ENCODE data around the gene RAI1. TPM values are rescaled to one million over a fixed set of nuclear protein-coding genes. Genes with fewer than 3 reads are reported as not detected.
"Not testable (repeated sequence)": the region's sequence is repeated elsewhere in the genome, so short reads cannot be mapped to it uniquely, and the experiment has no call there.

RAI1 gene
- total and polyA plus RNA-seq, 2 donors: 4.3 to 10.9 TPM

GRCh38 chr17:17683710-17684365 lies 2.6 kb downstream of the RAI1 start:
- peaks cover 8 to 39% of the 10 kb centered on the region in 2 donors for H3K4me1 ChIP-seq (ENCODE audit: control insufficient read depth in 2 of 2, insufficient read depth in 2 of 2, low read length in 2 of 2)
- no peak overlapping the region for H3K27ac ChIP-seq (ENCODE audit: low read depth in 1 of 2, low read length in 1 of 2)
- H3K27me3 ChIP-seq (ENCODE audit: control insufficient read depth in 2 of 2, insufficient read depth in 1 of 2, low read length in 1 of 2): no peaks in the 10 kb centered on the region
- H3K4me3 ChIP-seq (ENCODE audit: low read length in 2 of 2): no peak overlapping the region
- DNase-seq (ENCODE audit: low read depth in 6 of 9, low spot score in 9 of 9): no peak
- 98% methylated on average over 7 of the region's 7 CpGs for WGBS
- no peaks in the 10 kb centered on the region for H3K36me3 ChIP-seq (ENCODE audit: control insufficient read depth in 2 of 2, insufficient read depth in 2 of 2, low read length in 1 of 2)
- H3K9me3 ChIP-seq (ENCODE audit: control insufficient read depth in 2 of 2, insufficient read depth in 1 of 2, low read length in 1 of 2): no peaks in the 10 kb centered on the region

GRCh38 chr17:17684906-17685774 lies 3.9 kb downstream of the RAI1 start:
- WGBS: 92% methylated on average over 15 of the region's 15 CpGs
- no peak for DNase-seq (ENCODE audit: low read depth in 6 of 9, low spot score in 9 of 9)
- H3K4me3 ChIP-seq (ENCODE audit: low read length in 2 of 2): no peak overlapping the region

GRCh38 chr17:17685775-17686291 lies 4.6 kb downstream of the RAI1 start:
- H3K4me3 ChIP-seq (ENCODE audit: low read length in 2 of 2): no peak overlapping the region
- WGBS: 61% methylated on average over 14 of the region's 14 CpGs
- H3K27me3 ChIP-seq (ENCODE audit: control insufficient read depth in 2 of 2, insufficient read depth in 1 of 2, low read length in 1 of 2): no peaks in the 10 kb centered on the region
- no peak for DNase-seq (ENCODE audit: low read depth in 6 of 9, low spot score in 9 of 9)
- H3K36me3 ChIP-seq (ENCODE audit: control insufficient read depth in 2 of 2, insufficient read depth in 2 of 2, low read length in 1 of 2): no peaks in the 10 kb centered on the region
- no peaks in the 10 kb centered on the region for H3K9me3 ChIP-seq (ENCODE audit: control insufficient read depth in 2 of 2, insufficient read depth in 1 of 2, low read length in 1 of 2)
- peaks cover 15 to 51% of the 10 kb centered on the region in 2 donors for H3K4me1 ChIP-seq (ENCODE audit: control insufficient read depth in 2 of 2, insufficient read depth in 2 of 2, low read length in 2 of 2)
- peak overlapping the region; percentile 1 to 53 for H3K27ac ChIP-seq (ENCODE audit: low read depth in 1 of 2, low read length in 1 of 2)

More at GRCh38 chr17:17684906-17685774, 3.9 kb downstream of the RAI1 start:
- no peaks in the 10 kb centered on the region for H3K9me3 ChIP-seq (ENCODE audit: control insufficient read depth in 2 of 2, insufficient read depth in 1 of 2, low read length in 1 of 2)
- H3K27ac ChIP-seq (ENCODE audit: low read depth in 1 of 2, low read length in 1 of 2): peak overlapping the region; percentile 20 to 53
- no peaks in the 10 kb centered on the region for H3K36me3 ChIP-seq (ENCODE audit: control insufficient read depth in 2 of 2, insufficient read depth in 2 of 2, low read length in 1 of 2)
- H3K4me1 ChIP-seq (ENCODE audit: control insufficient read depth in 2 of 2, insufficient read depth in 2 of 2, low read length in 2 of 2): peaks cover 8 to 48% of the 10 kb centered on the region in 2 donors
- H3K27me3 ChIP-seq (ENCODE audit: control insufficient read depth in 2 of 2, insufficient read depth in 1 of 2, low read length in 1 of 2): no peaks in the 10 kb centered on the region

- peaks cover 41 to 73% of the 10 kb centered on the region in 2 donors for H3K4me1 ChIP-seq (ENCODE audit: control insufficient read depth in 2 of 2, insufficient read depth in 2 of 2, low read length in 2 of 2)
- no peak for DNase-seq (ENCODE audit: low read depth in 6 of 9, low spot score in 9 of 9)
- H3K9me3 ChIP-seq (ENCODE audit: control insufficient read depth in 2 of 2, insufficient read depth in 1 of 2, low read length in 1 of 2): no peaks in the 10 kb centered on the region
- WGBS: 97% methylated on average over 4 of the region's 4 CpGs
- H3K27ac ChIP-seq (ENCODE audit: low read depth in 1 of 2, low read length in 1 of 2): no peak overlapping the region
- no peaks in the 10 kb centered on the region for H3K27me3 ChIP-seq (ENCODE audit: control insufficient read depth in 2 of 2, insufficient read depth in 1 of 2, low read length in 1 of 2)
- H3K36me3 ChIP-seq (ENCODE audit: control insufficient read depth in 2 of 2, insufficient read depth in 2 of 2, low read length in 1 of 2): no peaks in the 10 kb centered on the region
- H3K4me3 ChIP-seq (ENCODE audit: low read length in 2 of 2): no peak overlapping the region
Observed at GRCh38 chr17:17689312-17689711, 8.1 kb downstream of the RAI1 start.

DNA sequence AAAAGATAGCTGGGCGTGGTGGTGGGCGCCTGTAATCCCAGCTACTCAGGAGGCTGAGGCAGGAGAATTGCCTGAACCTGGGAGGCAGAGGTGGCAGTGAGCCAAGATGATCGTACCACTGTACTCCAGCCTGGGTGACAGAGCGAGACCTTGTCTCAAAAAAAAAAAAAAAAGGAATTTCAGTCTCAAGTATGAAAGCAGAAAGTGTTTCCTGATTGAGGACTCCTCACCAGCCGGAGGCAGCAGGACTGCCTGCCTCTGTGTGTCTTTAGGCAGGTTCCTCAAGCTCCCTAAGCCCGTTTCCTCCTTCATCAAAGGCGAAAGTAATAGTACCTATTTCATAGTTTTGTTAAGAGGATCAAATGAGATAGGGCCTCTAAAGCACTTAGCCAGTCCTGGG lies 9.0 kb downstream of the RAI1 start:
- 67% methylated on average over 7 of the region's 7 CpGs for WGBS
- H3K36me3 ChIP-seq (ENCODE audit: control insufficient read depth in 2 of 2, insufficient read depth in 2 of 2, low read length in 1 of 2); H3K4me3 ChIP-seq (ENCODE audit: low read length in 2 of 2); H3K27me3 ChIP-seq (ENCODE audit: control insufficient read depth in 2 of 2, insufficient read depth in 1 of 2, low read length in 1 of 2); H3K9me3 ChIP-seq (ENCODE audit: control insufficient read depth in 2 of 2, insufficient read depth in 1 of 2, low read length in 1 of 2): not testable (repeated sequence)
- Histone ChIP-seq H3K27ac (ENCODE audit: low read depth in 1 of 2, low read length in 1 of 2) (peak overlapping the region in 1 of 2 donors; percentile 88), H3K4me1 (ENCODE audit: control insufficient read depth in 2 of 2, insufficient read depth in 2 of 2, low read length in 2 of 2) (peaks cover 41 to 71% of the 10 kb centered on the region in 2 donors)
- DNase-seq (ENCODE audit: low read depth in 6 of 9, low spot score in 9 of 9): peak in 1 of 9 donors; percentile 44

GRCh38 chr17:17691468-17692263 lies 10.4 kb downstream of the RAI1 start:
- Histone ChIP-seq H3K4me1 (ENCODE audit: control insufficient read depth in 2 of 2, insufficient read depth in 2 of 2, low read length in 2 of 2) (peaks cover 45 to 64% of the 10 kb centered on the region in 2 donors), H3K27me3 (ENCODE audit: control insufficient read depth in 2 of 2, insufficient read depth in 1 of 2, low read length in 1 of 2) (no peaks in the 10 kb centered on the region), H3K27ac (ENCODE audit: low read depth in 1 of 2, low read length in 1 of 2) (peak overlapping the region in 1 of 2 donors; percentile 88), H3K4me3 (ENCODE audit: low read length in 2 of 2) (no peak overlapping the region), H3K9me3 (ENCODE audit: control insufficient read depth in 2 of 2, insufficient read depth in 1 of 2, low read length in 1 of 2) (no peaks in the 10 kb centered on the region), H3K36me3 (ENCODE audit: control insufficient read depth in 2 of 2, insufficient read depth in 2 of 2, low read length in 1 of 2) (no peaks in the 10 kb centered on the region)
- DNase-seq (ENCODE audit: low read depth in 6 of 9, low spot score in 9 of 9): peak in 1 of 9 donors; percentile 59
- WGBS: 29% methylated on average over 8 of the region's 8 CpGs

DNA sequence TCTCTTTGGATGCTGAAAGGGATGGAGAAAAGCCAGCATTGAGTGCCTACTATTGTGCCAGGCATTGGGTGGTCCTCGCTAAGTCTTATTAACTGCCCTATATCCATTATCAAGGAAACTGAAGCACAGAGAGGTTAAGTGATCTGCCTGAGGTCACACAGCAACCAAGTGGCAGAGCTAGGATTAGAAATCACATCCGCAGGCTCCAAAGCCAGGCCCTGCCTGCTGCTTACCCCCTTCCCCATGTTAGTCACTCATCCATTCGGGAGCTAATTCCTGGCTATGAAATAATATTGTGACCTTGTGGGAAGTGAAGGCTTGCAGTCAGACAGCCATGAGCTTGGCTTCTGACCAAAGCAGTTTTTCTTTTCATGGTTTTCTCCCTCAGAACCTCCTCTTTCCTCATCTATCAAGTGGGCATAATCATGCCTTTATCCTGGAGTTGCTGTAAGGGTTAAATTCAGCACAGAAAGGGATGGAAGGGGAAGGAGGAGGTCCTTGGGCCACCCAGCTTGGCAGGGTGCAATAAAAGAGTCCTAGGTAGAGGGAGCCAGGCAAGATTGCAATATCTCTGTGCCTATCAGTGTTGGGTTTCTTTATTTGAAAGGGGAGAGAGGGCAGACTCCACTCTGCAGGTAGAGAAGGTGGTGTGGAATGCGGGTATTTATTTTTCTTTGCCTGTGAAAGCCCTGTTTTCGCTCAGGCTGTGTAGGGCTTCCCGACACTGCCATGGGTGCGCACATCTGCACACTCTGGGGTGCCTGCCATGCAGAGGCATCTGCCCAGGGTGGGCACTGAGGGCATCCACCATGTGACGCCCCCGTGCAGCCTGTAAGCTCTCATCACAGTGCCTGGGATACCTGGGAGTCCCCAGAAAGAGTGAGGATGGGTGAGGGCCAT lies 11.3 kb downstream of the RAI1 start:
- Histone ChIP-seq H3K36me3 (ENCODE audit: control insufficient read depth in 2 of 2, insufficient read depth in 2 of 2, low read length in 1 of 2) (no peaks in the 10 kb centered on the region), H3K4me3 (ENCODE audit: low read length in 2 of 2) (no peak overlapping the region), H3K27me3 (ENCODE audit: control insufficient read depth in 2 of 2, insufficient read depth in 1 of 2, low read length in 1 of 2) (no peaks in the 10 kb centered on the region), H3K4me1 (ENCODE audit: control insufficient read depth in 2 of 2, insufficient read depth in 2 of 2, low read length in 2 of 2) (peaks cover 45 to 70% of the 10 kb centered on the region in 2 donors), H3K27ac (ENCODE audit: low read depth in 1 of 2, low read length in 1 of 2) (peak overlapping the region in 1 of 2 donors; percentile 88), H3K9me3 (ENCODE audit: control insufficient read depth in 2 of 2, insufficient read depth in 1 of 2, low read length in 1 of 2) (no peaks in the 10 kb centered on the region)
- WGBS: 83% methylated on average over 9 of the region's 9 CpGs
- DNase-seq (ENCODE audit: low read depth in 6 of 9, low spot score in 9 of 9): no peak
